MM.1S (cell line): ENCODE data around the gene PCGF5.

Experiments used
- CTCF ChIP-seq: fragments of 300-600 bp; sonication (generic); IDR thresholded peaks from 2 replicates; pipeline ENCODE4 v1.5.1; 2016; ENCODE audit warnings: antibody characterized with exemption, low read length, mixed read lengths
- EZH2 ChIP-seq: fragments of 300-600 bp; sonication (generic); optimal IDR thresholded peaks from 2 replicates; pipeline ENCODE3; 2017; ENCODE audit warnings: low read depth, mild to moderate bottlenecking, antibody characterized with exemption, low read length, mixed read lengths
- EZH2phosphoT487 ChIP-seq: fragments of 300-600 bp; sonication (generic); IDR thresholded peaks from 2 replicates; pipeline ENCODE4 v1.6.1; 2018; ENCODE audit warnings: antibody characterized with exemption, low read length

DNA sequence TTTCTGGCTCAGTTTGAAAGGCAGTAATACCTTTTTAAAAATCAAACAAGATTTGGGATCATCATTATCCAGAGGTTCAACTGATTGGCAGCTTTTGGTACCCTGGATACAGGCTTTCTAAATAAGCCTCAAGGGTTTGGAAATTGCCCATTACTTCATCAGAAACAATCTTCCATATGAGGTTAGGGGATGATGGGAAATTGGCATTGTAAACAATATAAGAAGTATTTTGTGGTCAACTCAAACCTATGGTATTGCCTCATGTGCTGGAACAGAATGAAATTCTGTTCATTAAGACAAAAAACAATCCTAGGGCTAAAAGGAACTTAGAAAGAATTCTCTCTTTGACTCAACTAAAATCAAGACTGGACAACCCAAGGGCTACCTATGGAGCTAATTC is 97.1 kb downstream of the PCGF5 start:
- TF ChIP-seq EZH2 = no peak
- TF ChIP-seq CTCF = no peak
- no peak for TF ChIP-seq EZH2phosphoT487
